Superior temporal gyrus (tissue), 1 donor: Measurements from ENCODE around the gene B3GNT7.
"Not testable (repeated sequence)": the region's sequence is repeated elsewhere in the genome, so short reads cannot be mapped to it uniquely, and the experiment has no call there.

ENCODE experiments used
- DNase-seq: peaks from one replicate; pipeline ENCODE4 v3.0.0-alpha.2; 2016; ENCODE audit errors: extremely low spot score

The B3GNT7 gene

GRCh38 chr2:231364961-231365810 is 30.3 kb upstream of the B3GNT7 start:
- peak; percentile 89 for DNase-seq

- no peak for DNase-seq
Measured at GRCh38 chr2:231367178-231367577, 28.3 kb upstream of the B3GNT7 start.

DNA sequence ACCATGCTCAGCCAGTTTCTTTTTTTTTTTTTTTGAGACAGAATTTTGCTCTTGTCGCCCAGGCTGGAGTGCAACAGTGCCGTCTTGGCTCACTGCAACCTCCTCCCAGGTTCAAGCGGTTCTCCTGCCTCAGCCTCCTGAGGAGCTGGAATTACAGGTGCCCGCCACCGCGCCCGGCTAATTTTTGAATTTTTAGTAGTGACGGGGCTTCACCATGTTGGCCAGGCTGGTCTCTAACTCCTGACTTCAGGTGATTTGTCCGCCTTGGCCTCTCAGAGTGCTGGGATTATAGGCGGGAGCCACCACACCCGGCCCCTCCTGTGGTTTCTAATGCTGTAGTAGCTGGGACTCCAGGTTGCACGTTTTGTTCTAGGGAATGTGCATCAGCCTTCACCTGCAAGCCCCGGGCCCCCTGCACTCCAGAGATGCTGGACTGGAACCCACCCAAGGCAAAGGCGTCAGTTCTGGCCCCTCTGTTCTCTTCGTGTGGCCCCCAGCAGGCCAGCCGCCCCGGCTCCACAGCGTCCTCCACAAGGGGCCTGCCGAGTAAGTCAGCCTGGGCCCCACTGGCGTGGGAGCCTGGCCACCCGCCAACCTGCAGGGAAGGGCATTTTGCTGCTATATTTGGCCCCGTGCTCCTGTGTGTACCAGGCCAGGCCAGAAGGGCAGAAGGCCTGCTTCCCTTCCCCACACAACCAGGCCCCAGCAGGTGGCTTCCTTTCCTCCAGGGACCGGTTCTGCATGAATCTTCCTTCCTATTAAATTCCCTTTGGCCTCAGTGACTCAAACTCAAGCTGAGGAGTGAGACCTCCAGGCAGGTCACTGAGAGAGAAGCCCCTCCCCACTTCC is 25.7 kb upstream of the B3GNT7 start:
- DNase-seq = no peak

GRCh38 chr2:231370429-231370748 is 25.1 kb upstream of the B3GNT7 start:
- no peak for DNase-seq

DNA sequence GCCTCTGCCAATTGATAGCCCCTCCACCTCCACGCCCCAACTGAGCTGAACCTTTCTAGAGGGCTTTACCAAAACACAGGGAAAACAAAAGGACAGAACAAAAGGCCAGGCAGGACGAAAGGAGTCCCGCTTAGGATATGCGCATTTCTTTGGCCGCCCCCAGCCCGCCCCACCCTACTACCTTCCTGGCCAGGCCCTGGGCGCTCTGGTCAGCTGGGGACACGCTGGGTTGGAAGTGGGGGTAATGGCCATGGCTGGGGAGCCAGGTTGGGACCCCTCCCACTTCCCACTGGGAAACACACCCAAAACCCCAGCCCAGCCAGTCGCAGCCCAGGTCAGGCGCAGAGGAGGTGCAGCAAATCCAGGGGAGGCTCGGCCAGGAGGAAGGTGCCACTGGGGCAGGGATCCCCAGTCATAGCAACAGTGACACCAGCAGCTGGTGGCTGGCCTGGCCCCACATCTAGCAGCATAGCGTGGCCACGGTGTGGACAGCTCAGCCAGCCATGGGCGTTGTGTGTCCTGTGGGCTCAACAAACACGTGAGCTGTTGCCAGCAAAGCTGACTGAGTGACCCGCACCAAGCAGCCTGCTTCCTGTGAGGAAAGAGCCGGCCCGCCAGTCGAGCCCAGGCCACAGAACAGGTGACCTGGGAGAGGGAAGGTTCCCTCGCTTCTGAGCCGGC is 24.6 kb upstream of the B3GNT7 start:
- no peak for DNase-seq

GRCh38 chr2:231371430-231372054 is 24.0 kb upstream of the B3GNT7 start:
- DNase-seq = peak; percentile 57

- DNase-seq = no peak
Measured at GRCh38 chr2:231372326-231372725, 23.2 kb upstream of the B3GNT7 start.

GRCh38 chr2:231373184-231373583 is 22.3 kb upstream of the B3GNT7 start:
- no peak for DNase-seq

DNA sequence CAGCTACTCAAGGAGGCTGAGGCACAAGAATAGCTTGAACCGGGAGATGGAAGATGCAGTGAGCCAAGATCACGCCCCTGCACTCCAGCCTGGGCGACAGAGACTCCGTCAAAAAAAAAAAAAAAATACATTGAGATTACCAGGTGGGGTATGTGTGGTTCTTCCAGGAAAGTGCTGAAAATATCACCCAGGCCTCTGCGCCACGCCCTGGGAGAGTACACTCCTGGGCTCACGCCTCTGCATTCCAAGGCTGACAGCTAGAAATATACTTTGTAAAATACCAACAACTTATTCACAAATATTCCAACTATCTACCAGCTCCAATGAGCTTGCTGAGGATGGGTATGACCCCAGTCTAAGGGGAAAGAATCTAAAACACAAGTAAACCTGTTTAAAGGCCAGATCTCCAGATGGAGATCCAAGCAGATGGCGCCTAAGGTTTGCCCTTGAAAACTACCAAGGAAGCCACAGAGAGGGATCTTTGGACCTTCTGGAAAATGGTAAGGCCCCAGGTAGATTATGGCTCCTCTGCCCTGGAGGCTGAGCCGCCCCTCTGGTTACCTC is 21.6 kb upstream of the B3GNT7 start:
- no peak for DNase-seq

- DNase-seq = no peak
Measured at GRCh38 chr2:231374771-231375170, 20.7 kb upstream of the B3GNT7 start.

- not testable (repeated sequence) for DNase-seq
Measured at GRCh38 chr2:231375994-231376615, 19.4 kb upstream of the B3GNT7 start.

- DNase-seq = no peak
Measured at GRCh38 chr2:231376857-231377256, 18.7 kb upstream of the B3GNT7 start.

GRCh38 chr2:231378026-231378722 is 17.3 kb upstream of the B3GNT7 start:
- no peak for DNase-seq

DNA sequence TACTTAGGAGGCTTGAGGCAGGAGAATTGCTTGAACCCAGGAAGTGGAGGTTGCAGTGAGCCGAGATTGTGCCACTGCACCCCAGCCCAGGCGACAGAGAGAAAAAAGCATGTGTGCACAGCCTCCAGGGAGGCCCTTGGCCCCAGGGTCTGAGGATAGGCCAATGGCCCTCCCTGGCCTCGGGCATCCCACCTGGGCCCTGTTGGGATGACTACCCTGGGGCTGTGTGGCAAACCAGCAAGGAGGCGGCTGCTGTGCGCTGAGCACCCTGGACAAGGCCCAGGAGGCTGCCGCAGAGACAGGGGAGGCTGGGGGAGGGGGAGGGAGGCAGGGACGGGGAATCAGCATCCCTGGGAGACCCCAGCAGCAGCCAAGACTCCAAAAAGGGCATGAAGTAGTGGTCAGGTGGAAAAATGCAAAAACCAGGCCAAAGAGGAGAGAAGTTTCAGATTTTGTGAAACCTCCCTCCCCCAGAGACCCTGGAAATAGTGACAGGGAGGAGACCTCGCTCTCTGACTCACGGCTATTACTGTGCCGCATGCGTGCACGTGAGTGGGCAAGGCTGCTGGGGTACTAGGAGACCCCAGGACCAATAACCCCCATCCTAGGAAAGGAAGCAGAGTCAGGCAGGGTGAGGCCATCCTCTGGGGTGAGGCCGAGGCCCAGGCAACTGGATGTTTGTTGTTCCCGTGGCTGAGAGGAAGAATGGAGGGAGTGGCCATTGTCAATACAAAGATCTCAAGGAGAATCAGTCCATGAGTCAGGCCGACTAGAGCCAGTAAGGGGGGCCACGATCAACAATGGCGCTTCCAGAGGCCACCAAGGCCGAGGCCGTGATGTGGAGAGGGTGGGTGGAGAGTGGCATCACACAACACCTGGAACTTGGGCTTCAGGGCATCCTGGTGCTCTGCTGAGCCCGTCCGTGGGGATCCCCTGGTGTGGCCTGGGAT is 16.0 kb upstream of the B3GNT7 start:
- DNase-seq = peak; percentile 62

GRCh38 chr2:231380307-231380706 is 15.2 kb upstream of the B3GNT7 start:
- DNase-seq = no peak

GRCh38 chr2:231380991-231381847 is 14.3 kb upstream of the B3GNT7 start:
- DNase-seq = no peak

GRCh38 chr2:231382116-231382515 is 13.4 kb upstream of the B3GNT7 start:
- DNase-seq = no peak

DNA sequence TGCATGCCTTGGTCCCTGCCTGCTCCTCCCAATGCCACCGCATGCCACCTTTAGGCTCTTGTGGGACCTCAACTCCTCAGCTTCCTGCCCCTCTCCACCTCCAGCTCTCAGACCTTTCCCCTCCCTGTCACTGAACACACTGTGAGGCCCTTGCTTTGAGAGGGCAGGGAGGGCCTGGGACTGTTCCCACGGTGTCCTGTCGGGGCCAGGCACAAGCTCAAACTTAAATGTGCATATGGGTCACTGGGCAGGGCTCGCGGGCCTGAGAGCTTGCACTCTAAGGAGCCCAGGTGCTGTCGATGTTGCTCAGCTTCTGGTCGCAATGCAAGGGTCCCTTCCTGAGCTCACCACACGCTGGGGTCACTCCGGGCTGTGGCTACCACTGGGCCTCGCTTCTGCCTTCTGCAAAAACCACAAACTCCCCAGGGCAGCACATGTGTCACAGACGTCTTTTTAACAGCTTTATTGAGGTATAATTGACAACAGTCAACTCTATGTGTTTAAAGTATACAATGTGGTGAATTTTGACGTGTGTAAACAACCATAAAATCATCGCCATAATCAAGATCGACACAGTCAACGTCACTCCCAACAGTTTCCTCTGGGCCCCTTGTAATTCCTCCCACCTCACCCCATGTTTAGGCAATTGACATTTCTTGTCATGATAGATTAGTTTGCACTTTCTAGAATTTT is 11.9 kb upstream of the B3GNT7 start:
- DNase-seq = no peak
